ENCODE data around the gene ALX3.

- TF ChIP-seq CTCF (IDR thresholded peaks at IDR 0.05; ENCODE audit: low read depth, low read length) (no peak), MYC (IDR thresholded peaks at IDR 0.05; ENCODE audit: low read depth, low read length) (no peak), MAX (IDR thresholded peaks at IDR 0.05; ENCODE audit: low read depth, low read length) (no peak), POLR2A (IDR thresholded peaks at IDR 0.05; ENCODE audit: extremely low read depth, insufficient read length) (no peak)
These were observed 13.7 kb downstream of the ALX3 start for GRCh38 chr1:110056776-110057175.
